Measurements from ENCODE around the gene UBL7.

GRCh38 chr15:74504418-74504817 is 43.5 kb upstream of the UBL7 start:
- no peak for TF ChIP-seq CTCF (IDR thresholded peaks at IDR 0.05; ENCODE audit: low read length)
- TF ChIP-seq EZH2 (IDR thresholded peaks at IDR 0.05; ENCODE audit: borderline replicate concordance, low read length) = no peak

All from OCI-LY1 (cell line).